H4 (cell line): Measurements from ENCODE around the gene SLC44A5. TPM values are rescaled to one million over a fixed set of nuclear protein-coding genes. Genes with fewer than 3 reads are reported as not detected.

Experiments
- DNase-seq: peaks from one replicate; pipeline ENCODE4 v3.0.0-alpha.2; 2015; ENCODE audit warnings: low spot score
- total RNA-seq: library from RNA; depleted of rRNA; stranded (reverse); fragments of >200 nt; shearing (Covaris generic); gene quantifications from 2 replicates; pipeline ENCODE4 v1.2.3, GENCODE V29; 2014; rRNA removed

Gene SLC44A5
- total RNA-seq, 1 experiment from 2014 or later = 1.6 TPM

DNA sequence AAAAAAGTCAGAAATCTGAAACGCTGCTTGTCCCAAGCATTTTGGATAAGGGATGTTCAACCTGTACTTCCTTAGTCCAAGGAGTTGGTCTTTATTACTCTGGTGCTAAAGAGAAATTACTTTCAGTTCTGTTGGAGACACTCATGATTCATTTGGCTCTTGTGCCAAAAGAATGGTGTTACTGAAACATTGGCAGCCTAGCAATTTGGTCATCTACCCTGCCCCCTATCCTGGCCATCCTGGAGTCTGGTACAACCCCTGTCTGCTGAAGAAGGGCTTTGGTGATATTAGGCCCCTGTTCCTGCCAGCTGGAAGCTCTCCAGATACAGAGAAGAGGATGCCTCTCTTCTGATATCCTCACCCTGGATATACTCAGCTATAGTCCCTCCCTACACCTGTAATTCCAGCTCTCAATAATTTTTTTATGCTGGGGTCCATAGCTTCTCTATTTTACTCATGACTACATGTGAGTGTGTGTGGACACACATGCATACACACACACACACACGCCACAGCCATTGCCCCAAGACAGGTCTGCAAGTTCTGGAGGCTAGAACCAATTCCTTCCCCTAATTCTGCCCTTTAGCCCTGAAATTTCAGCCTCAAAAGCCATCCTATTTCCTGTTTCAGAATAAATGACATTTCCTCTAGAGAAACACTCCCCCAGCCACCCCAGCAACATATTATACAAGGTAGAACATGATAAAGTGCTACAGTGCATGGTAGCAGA lies 436.7 kb downstream of the SLC44A5 start:
- no peak for DNase-seq

DNA sequence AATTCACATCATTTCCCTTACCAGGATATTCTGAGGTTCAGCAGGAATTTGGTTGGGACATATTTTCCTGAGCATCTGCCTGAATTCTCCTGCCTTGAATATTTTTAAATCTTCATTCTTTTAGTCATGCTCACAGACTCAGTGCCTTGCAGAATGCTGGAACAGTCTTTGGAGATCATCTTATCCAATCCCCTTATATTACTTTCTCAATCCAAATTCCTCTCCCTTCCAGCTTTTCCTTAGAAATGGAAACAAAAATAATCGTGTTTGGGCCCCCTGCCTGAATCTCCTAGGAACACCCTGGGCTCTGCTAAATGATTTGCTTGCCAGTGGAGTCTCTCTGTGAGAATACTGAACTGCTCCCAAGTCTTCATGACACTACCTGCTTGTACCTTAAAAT lies 438.4 kb downstream of the SLC44A5 start:
- no peak for DNase-seq

DNA sequence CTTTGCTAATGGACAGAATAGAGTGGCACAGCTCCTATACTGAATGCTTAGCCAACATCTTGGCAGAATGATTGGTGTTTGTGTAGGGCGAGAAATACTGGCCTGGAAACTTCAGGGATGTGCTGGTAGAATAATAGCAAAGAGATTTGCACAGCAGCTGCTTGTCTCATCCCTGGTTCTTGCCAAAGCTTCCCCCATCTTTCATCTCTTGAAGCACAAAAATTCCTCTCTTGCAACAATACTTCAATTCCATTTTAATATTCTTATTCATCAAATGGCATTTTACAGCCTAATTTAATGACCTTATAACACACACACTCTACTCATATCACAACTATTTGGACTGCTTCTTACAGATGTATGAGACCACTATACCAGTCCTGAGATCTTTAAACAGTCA lies 439.0 kb downstream of the SLC44A5 start:
- no peak for DNase-seq

DNA sequence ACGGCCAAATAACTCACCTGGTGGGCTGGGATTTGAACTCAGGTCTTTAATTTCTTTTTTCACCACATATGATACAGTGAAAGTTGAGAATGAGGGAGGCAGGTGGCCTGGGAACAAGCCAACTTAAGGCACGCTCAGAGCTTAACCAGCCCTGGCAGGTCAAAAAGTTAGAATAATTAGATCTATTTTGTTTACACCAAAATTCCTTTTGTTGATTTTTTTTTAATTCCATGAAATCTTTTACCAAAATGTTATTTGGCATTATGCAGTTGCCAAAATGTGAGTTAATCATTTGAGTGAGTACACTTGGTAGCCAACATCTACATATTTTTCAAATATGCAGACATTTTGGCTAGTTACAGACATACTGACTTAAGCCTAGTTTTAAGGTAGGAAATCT lies 439.9 kb downstream of the SLC44A5 start:
- no peak for DNase-seq

DNA sequence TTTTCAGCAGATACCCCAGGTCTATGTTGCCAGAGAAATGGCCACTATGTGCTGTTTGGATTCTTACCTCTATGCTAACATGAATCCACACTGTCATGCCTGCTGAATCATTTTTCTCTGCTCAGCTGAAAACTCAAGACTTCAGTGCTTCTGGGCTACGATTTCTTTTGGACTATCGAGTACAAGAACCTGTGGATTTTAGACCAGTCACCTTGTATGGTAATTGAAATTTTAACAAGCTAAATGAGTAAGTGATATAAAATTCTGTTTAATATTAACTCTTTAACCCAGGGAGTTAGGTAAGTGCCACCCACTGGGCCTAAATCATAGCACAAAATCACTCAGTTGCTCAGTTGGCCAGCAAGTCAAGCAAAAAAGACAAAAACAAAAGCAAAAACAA lies 440.9 kb downstream of the SLC44A5 start:
- DNase-seq = no peak

DNA sequence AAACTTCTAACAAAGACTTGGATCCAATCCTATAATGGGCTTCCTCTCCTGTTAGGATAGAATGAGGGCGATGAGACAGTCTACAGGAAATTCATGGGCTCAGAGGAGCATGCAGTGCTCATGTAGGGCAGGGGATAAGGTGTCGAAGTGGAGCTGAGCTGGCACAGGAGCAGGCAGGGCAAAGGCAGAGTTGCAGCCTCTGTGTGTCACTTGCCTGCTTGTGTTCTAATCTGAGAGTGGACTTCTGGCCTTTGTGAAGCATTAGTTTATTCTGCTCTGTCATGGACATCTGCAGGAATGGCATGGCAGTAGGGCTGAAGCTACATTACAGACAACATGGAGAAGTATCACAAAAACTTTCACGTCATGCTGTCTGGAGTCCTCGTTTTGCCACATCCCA lies 444.1 kb downstream of the SLC44A5 start:
- DNase-seq = no peak

DNA sequence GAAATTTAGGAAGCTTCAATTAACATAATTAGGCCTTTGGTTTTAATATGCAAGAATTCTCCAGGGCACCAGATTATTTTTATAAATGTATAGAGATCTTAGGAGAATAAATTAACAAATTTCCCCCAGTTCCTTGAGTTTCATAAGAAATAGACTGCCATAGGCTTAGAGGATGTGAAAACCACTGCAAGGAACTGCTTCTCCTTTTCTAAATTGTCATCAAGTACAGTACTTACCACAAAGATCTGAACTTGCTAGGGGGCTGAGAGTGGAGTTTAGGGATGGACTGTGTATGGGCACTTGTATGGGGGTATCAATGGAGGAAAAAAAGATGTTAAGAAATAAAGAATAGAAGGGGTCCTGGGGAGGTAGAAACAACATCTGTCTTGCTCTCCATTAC lies 445.6 kb downstream of the SLC44A5 start:
- no peak for DNase-seq

DNA sequence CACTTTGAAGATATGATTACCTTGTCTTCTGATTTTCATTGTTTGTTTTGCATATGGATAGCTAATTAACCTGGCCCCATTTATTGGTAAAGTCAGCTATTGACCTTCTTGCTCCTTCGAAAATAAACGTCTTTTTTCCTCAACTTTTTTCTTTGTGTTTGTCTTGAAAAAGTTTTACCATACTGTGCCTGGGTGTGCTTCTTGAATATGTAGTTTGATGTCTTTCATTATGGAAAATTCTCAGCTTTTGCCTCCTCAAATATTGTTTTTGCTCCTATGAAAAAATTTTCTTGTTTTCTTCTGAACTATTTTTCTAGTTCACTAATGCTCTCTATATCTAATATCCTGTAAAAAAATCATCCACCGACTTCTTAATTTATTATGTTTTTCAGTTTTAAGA lies 451.8 kb downstream of the SLC44A5 start:
- no peak for DNase-seq

Other genes with a start within 250 kb of the SLC44A5 start
- gene ACADM, start 113.6 kb upstream of the SLC44A5 start, total RNA-seq = 11.5 and 26.5 TPM in 2 replicates
- 93.1 and 101 TPM in 2 replicates for gene RABGGTB, start 175.1 kb upstream of the SLC44A5 start, total RNA-seq
- not detected in 2 replicates for gene MSH4, start 185.8 kb upstream of the SLC44A5 start, total RNA-seq